ENCODE data around the gene TPI1.
"Not testable (repeated sequence)": the region's sequence is repeated elsewhere in the genome, so short reads cannot be mapped to it uniquely, and the experiment has no call there.

TPI1 gene

GRCh38 chr12:6866920-6867412, 365 bp upstream of the TPI1 start:
- Histone ChIP-seq H3K4me3 (peak overlapping the region; percentile 82 to 100 (median 99)), H3K27me3 (no peaks in the 10 kb centered on the region), H3K4me2 (peak overlapping the region; percentile 87 to 100 (median 98)), H3K9me3 (replicated peaks in 1 of 11) (no peaks in the 10 kb centered on the region), H3K27ac (peak overlapping the region; percentile 42 to 100 (median 97); a peak in 20 of 22 replicates), H3K9ac (peak overlapping the region; percentile 90 to 100 (median 99)), H4K20me1 (peaks cover 41 to 63% (median 52%) of the 10 kb centered on the region in 11 experiments), H3K36me3 (peaks cover 64 to 83% (median 73%) of the 10 kb centered on the region in 11 experiments), H3K4me1 (peaks cover 46 to 55% (median 50%) of the 10 kb centered on the region in 10 experiments)
- TF ChIP-seq Cebpa-rat (IDR thresholded peaks at IDR 0.05): no peak

DNA sequence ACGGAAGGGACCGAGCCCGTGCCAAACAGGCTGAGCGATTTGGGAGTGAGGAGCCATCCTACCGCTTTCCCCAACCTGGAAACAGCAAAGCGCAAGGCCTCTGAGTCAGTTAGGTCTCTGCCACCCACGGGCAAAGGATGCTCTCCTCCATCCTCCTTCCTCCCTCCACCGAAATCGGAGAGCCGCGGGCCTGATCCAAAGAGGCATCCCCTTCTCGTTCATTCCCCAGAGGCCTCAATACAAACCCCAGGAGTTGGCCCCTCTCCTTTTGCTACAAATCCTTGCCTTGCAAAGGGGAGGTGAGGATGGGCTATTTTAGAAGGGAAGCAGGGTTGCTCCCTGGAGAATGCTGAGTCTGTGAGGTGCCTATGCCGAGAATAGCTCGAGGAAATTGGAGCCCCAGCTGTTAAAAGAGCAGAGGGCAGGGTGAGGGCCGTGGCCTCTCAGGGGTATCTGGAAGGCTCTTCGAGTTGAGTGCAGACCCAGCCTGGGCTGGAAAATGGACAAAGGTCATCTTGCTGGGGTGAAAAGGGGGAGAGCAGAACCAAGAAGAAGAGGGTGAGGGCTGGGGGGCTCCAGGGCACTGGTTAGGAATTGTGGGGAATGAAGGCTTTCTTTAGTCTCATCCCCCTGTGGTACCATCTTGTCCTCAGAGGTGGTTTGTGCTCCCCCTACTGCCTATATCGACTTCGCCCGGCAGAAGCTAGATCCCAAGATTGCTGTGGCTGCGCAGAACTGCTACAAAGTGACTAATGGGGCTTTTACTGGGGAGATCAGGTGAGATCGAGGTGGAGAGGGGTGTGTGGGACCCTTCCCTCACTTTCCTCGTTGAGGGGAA, 1.1 kb downstream of the TPI1 start:
- peak overlapping the region; percentile 91 to 100 (median 97) for H3K27ac ChIP-seq
- H3K4me2 ChIP-seq: peak overlapping the region; percentile 94 to 100 (median 99)
- peak overlapping the region; percentile 82 to 100 (median 99) for H3K4me3 ChIP-seq
- TF ChIP-seq Cebpa-rat (IDR thresholded peaks at IDR 0.05): no peak
- peaks cover 50 to 62% (median 54%) of the 10 kb centered on the region in 10 experiments for H3K4me1 ChIP-seq
- peak overlapping the region; percentile 90 to 100 (median 99) for H3K9ac ChIP-seq
- peaks cover 51 to 71% (median 60%) of the 10 kb centered on the region in 11 experiments for H3K36me3 ChIP-seq
- peaks cover 43 to 68% (median 56%) of the 10 kb centered on the region in 11 experiments for H4K20me1 ChIP-seq
- H3K27me3 ChIP-seq: no peaks in the 10 kb centered on the region
- H3K9me3 ChIP-seq (replicated peaks in 1 of 11): no peaks in the 10 kb centered on the region

DNA sequence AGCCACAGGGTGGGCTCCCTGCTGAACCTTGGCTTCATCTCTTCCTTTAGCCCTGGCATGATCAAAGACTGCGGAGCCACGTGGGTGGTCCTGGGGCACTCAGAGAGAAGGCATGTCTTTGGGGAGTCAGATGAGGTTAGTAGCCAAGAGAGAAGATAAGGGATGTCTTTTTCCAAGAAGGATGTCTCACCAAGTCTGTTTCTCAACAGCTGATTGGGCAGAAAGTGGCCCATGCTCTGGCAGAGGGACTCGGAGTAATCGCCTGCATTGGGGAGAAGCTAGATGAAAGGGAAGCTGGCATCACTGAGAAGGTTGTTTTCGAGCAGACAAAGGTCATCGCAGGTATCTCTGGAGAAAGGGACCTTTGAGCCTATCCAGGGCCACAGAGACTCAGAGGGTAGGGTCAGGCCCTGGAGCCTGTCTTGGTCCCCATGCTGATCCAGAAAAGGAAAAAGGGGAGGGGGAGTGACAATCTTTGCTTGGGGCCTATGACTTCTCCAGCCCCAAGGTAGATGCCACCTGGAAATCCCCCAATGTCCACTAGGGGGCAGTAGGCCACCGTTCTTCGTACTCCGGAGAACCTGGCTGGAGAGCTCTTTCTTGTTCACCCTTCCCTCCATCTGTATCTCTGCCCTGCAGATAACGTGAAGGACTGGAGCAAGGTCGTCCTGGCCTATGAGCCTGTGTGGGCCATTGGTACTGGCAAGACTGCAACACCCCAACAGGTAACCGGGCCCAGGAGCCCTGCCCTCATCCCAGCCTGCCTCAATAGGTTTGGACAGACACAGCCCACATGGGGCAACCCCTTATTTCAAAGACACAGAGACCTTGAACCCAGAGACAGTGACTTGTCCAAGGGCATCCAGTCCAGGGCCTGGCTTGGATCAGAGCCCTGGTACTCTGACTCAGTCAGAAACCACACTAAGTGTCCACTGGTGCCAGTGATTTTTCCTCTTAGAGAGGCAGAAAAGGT, 2.0 kb downstream of the TPI1 start:
- Histone ChIP-seq H3K27me3 (no peaks in the 10 kb centered on the region), H3K4me2 (peak overlapping the region; percentile 94 to 100 (median 99)), H3K9ac (peak overlapping the region; percentile 90 to 100 (median 99)), H4K20me1 (peaks cover 43 to 68% (median 56%) of the 10 kb centered on the region in 11 experiments), H3K27ac (peak overlapping the region in 8 of 11 experiments; percentile 16 to 100 (median 98); a peak in 16 of 22 replicates), H3K9me3 (replicated peaks in 1 of 11) (no peaks in the 10 kb centered on the region), H3K4me3 (peak overlapping the region; percentile 82 to 100 (median 99)), H3K36me3 (peaks cover 42 to 62% (median 51%) of the 10 kb centered on the region in 11 experiments), H3K4me1 (peaks cover 55 to 70% (median 59%) of the 10 kb centered on the region in 10 experiments)
- no peak for TF ChIP-seq Cebpa-rat (IDR thresholded peaks at IDR 0.05)

DNA sequence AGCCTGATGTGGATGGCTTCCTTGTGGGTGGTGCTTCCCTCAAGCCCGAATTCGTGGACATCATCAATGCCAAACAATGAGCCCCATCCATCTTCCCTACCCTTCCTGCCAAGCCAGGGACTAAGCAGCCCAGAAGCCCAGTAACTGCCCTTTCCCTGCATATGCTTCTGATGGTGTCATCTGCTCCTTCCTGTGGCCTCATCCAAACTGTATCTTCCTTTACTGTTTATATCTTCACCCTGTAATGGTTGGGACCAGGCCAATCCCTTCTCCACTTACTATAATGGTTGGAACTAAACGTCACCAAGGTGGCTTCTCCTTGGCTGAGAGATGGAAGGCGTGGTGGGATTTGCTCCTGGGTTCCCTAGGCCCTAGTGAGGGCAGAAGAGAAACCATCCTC, 3.0 kb downstream of the TPI1 start:
- Histone ChIP-seq H3K27ac (peak overlapping the region in 1 of 11 experiments; percentile 11; a peak in 2 of 22 replicates), H3K4me2 (peak overlapping the region; percentile 94 to 100 (median 99)), H3K4me3 (peak overlapping the region in 5 of 10 experiments; percentile 82 to 100 (median 96); a peak in 8 of 20 replicates), H3K4me1 (peaks cover 59 to 76% (median 68%) of the 10 kb centered on the region in 10 experiments), H3K9ac (peak overlapping the region; percentile 82 to 100 (median 95); a peak in 18 of 22 replicates), H3K36me3 (peaks cover 32 to 55% (median 43%) of the 10 kb centered on the region in 11 experiments), H4K20me1 (peaks cover 43 to 68% (median 56%) of the 10 kb centered on the region in 11 experiments)
- H3K27me3 ChIP-seq; H3K9me3 ChIP-seq (replicated peaks in 1 of 11): not testable (repeated sequence)

DNA sequence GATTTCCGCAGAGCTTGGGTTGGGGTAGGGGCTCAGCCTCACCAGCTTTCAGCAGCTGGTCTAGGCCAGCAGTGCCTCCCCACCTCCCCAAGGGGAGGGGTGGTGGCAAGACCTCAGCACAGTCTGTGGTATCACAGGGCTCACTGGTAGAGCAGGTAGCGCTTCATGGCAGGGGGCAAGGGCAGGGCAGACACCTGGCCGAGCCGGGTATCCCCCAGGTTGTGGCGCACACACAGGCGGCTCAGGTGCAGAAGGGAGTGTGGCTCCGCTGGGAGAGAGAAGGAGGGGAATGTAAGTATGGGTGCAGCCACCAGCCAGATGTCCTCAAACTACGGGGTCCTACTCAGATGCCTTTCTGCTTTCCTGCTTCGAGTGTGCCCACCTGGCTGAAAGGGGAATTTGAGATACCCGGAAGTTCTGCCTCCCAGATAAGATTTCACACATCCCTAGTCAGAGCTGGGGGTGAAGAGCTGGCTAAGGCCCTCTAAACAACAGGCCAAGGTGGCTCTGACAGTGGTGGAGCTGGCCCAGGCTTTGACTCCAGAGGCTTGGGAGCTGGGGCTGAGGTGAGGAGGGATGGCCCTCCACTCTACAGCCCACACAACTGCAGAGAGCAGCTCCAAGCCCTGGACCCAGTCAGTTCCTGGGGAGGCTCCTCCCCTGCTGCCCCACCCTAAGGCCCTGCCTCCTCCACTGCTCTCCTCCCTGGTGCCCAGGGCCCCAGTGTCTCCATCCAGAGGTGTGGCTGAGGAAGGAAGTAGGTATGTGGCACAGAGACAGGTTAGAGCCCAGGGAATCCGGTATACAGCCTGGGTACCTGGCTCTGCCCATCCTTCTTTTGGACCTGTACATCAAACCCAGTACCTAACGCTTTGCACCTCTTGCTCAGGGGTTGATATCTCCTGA, 4.0 kb downstream of the TPI1 start:
- Histone ChIP-seq H3K9ac (peak overlapping the region; percentile 82 to 99 (median 90); a peak in 20 of 22 replicates), H4K20me1 (peaks cover 43 to 60% (median 55%) of the 10 kb centered on the region in 11 experiments), H3K27ac (peak overlapping the region in 7 of 11 experiments; percentile 1 to 94 (median 82); a peak in 8 of 22 replicates), H3K4me1 (peaks cover 54 to 70% (median 62%) of the 10 kb centered on the region in 10 experiments), H3K36me3 (peaks cover 31 to 56% (median 43%) of the 10 kb centered on the region in 11 experiments), H3K4me2 (peak overlapping the region; percentile 94 to 100 (median 99)), H3K4me3 (peak overlapping the region; percentile 66 to 92 (median 76); a peak in 19 of 20 replicates), H3K9me3 (replicated peaks in 1 of 11) (no peaks in the 10 kb centered on the region), H3K27me3 (no peaks in the 10 kb centered on the region)
- no peak for TF ChIP-seq Cebpa-rat (IDR thresholded peaks at IDR 0.05)

GRCh38 chr12:6872073-6873048, 5.0 kb downstream of the TPI1 start:
- H4K20me1 ChIP-seq: peaks cover 43 to 56% (median 48%) of the 10 kb centered on the region in 11 experiments

More at GRCh38 chr12:6872073-6873048, 5.0 kb downstream of the TPI1 start:
- TF ChIP-seq Cebpa-rat (IDR thresholded peaks at IDR 0.05): no peak
- no peaks in the 10 kb centered on the region for H3K27me3 ChIP-seq
- peak overlapping the region; percentile 57 to 94 (median 86) for H3K27ac ChIP-seq
- H3K4me3 ChIP-seq: peak overlapping the region; percentile 66 to 92 (median 76)
- peak overlapping the region; percentile 82 to 99 (median 90) for H3K9ac ChIP-seq
- H3K9me3 ChIP-seq (replicated peaks in 1 of 11): no peaks in the 10 kb centered on the region
- H3K4me1 ChIP-seq: peaks cover 47 to 62% (median 55%) of the 10 kb centered on the region in 10 experiments
- H3K4me2 ChIP-seq: peak overlapping the region; percentile 94 to 100 (median 99)
- H3K36me3 ChIP-seq: peaks cover 29 to 65% (median 43%) of the 10 kb centered on the region in 11 experiments
